Measurements from ENCODE around the gene GPC5. TPM values are rescaled to one million over a fixed set of nuclear protein-coding genes. Genes with fewer than 3 reads are reported as not detected.

The GPC5 gene
- total RNA-seq, 1 experiment from 2014 or later, result 0.15 TPM

DNA sequence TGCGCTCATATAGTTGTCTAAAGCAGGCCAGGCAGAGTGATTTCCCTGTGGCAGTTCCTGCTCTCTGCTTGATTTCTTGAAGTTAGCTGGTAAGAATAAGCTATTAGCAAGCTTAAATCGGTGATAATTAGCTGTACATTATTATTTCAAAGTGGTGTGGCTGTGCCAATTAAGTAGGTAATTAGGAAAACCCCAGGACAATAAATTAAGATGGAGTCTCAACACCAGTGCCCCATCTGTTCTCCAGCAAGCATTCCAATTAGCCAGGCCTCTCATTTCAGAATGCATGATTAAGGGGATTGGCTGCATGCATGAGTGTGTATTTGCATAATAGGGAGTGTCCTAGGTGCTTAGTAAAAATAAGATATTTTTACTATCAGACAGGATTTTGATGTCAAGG, 342.3 kb downstream of the GPC5 start:
- H3K4me1 ChIP-seq (ENCODE audit: insufficient read depth, low read length), result no peaks in the 10 kb centered on the region; the same call in 1 of the 2 replicates
- H3K27me3 ChIP-seq (ENCODE audit: insufficient read depth, low read length), result no peaks in the 10 kb centered on the region
- H2AFZ ChIP-seq (ENCODE audit: low read length), result no peak overlapping the region
- no peak overlapping the region for H3K9ac ChIP-seq (ENCODE audit: extremely low read depth, insufficient read length, low read length)
- no peak overlapping the region for H2BK120ac ChIP-seq (ENCODE audit: low read depth, low read length, poor library complexity, severe bottlenecking)
- Mint-ChIP-seq H3K36me3 (ENCODE audit: insufficient read depth in 1 of 3, low read depth in 3 of 3) (no peaks in the 10 kb centered on the region), H3K9me3 (no peaks in the 10 kb centered on the region), H3K27ac (no peak overlapping the region), H3K4me3 (no peak overlapping the region), H3K27me3 (ENCODE audit: low read depth) (no peaks in the 10 kb centered on the region), H3K4me1 (peaks cover 0 to 3% of the 10 kb centered on the region in 2 experiments; a peak in 1 of 4 replicates)
- H3K4ac ChIP-seq (ENCODE audit: low read depth, low read length), result no peak overlapping the region
- H4K91ac ChIP-seq (ENCODE audit: insufficient read length, low read depth, low read length), result no peak overlapping the region
- no peak overlapping the region for H4K8ac ChIP-seq (replicated peaks; ENCODE audit: insufficient read length, low read depth, low read length)
- no peak overlapping the region for H3T11ph ChIP-seq (ENCODE audit: low read length)
- no peaks in the 10 kb centered on the region for H3K23me2 ChIP-seq (ENCODE audit: insufficient read length, low read depth, low read length, poor library complexity, severe bottlenecking)
- no CpG with 5 or more reads among the region's 2 CpGs for WGBS (ENCODE audit: extremely low coverage, insufficient read length, low lambda C conversion rate)
- H4K20me1 ChIP-seq (ENCODE audit: control insufficient read depth, insufficient read depth, insufficient read length), result no peaks in the 10 kb centered on the region
- no peak overlapping the region for H2BK12ac ChIP-seq (ENCODE audit: insufficient read length, low read depth, low read length)
- H2BK20ac ChIP-seq (ENCODE audit: low read depth, low read length, poor library complexity, severe bottlenecking), result no peak overlapping the region
- no peak overlapping the region for H3K14ac ChIP-seq (ENCODE audit: insufficient read depth, low read length)
- no peak overlapping the region for H4K5ac ChIP-seq (ENCODE audit: insufficient read length, low read depth, low read length)
- H3K4me2 ChIP-seq (ENCODE audit: insufficient read depth, insufficient read length, low read length), result no peak overlapping the region
- no peaks in the 10 kb centered on the region for H3K79me1 ChIP-seq (ENCODE audit: insufficient read depth, low read depth, low read length, poor library complexity, severe bottlenecking)
- H3K79me2 ChIP-seq (ENCODE audit: insufficient read depth, low read length), result no peaks in the 10 kb centered on the region
- DNase-seq, result no peak
- no peak overlapping the region for H2BK5ac ChIP-seq (ENCODE audit: insufficient read length, low read length)
- TF ChIP-seq, protein P1, sequence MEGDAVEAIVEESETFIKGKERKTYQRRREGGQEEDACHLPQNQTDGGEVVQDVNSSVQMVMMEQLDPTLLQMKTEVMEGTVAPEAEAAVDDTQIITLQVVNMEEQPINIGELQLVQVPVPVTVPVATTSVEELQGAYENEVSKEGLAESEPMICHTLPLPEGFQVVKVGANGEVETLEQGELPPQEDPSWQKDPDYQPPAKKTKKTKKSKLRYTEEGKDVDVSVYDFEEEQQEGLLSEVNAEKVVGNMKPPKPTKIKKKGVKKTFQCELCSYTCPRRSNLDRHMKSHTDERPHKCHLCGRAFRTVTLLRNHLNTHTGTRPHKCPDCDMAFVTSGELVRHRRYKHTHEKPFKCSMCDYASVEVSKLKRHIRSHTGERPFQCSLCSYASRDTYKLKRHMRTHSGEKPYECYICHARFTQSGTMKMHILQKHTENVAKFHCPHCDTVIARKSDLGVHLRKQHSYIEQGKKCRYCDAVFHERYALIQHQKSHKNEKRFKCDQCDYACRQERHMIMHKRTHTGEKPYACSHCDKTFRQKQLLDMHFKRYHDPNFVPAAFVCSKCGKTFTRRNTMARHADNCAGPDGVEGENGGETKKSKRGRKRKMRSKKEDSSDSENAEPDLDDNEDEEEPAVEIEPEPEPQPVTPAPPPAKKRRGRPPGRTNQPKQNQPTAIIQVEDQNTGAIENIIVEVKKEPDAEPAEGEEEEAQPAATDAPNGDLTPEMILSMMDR (conservative IDR thresholded peaks at IDR 0.05), result no peak
- no peak overlapping the region for H2BK15ac ChIP-seq (ENCODE audit: low read depth, low read length)
- H3K27ac ChIP-seq (ENCODE audit: insufficient read length, low read depth, low read length), result no peak overlapping the region
- H2AK5ac ChIP-seq (ENCODE audit: insufficient read length, low read length), result no peak overlapping the region
- H3K9me3 ChIP-seq (ENCODE audit: control insufficient read depth, low read depth, low read length), result no peaks in the 10 kb centered on the region
- H3K23ac ChIP-seq (ENCODE audit: insufficient read length, low read depth, low read length), result no peak overlapping the region
- no peak overlapping the region for H3K56ac ChIP-seq (ENCODE audit: insufficient read length, low read depth, low read length)
- H3K18ac ChIP-seq (ENCODE audit: insufficient read length, low read depth, low read length), result no peak overlapping the region

All from H9 (cell line).